Medulla oblongata (tissue), 1 donor: ENCODE results near the gene TRIP10.
"Not testable (repeated sequence)": the region's sequence is repeated elsewhere in the genome, so short reads cannot be mapped to it uniquely, and the experiment has no call there.

Experiments
- DNase-seq: peaks from one replicate; pipeline ENCODE4 v3.0.0-alpha.2; 2015; ENCODE audit errors: extremely low spot score

Gene TRIP10

GRCh38 chr19:6768236-6768785, 28.8 kb downstream of the TRIP10 start:
- DNase-seq = no peak

GRCh38 chr19:6769006-6769619, 29.6 kb downstream of the TRIP10 start:
- DNase-seq = no peak

DNA sequence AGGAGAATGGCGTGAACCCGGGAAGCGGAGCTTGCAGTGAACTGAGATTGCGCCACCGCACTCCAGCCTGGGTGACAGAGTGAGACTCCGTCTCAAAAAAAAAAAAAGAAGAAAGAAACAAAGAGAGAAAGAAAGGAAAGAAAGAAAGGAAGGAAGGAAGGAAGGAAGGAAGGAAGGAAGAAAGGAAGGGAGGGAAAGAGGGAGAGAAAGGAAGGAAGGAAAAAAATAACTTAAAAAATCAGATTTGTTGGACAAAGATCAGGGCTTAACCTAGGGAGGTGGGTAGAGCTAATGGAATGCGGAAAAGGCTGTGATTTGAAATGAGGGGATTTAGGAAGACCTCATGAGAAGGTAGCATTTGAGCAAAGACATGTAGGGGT, 32.2 kb downstream of the TRIP10 start:
- not testable (repeated sequence) for DNase-seq

GRCh38 chr19:6772028-6772865, 32.8 kb downstream of the TRIP10 start, which contains the start of gene VAV1:
TSS of gene VAV1 (plus strand) at chr19:6772708. CDS start at chr19:6772808, 100 bp downstream.
- DNase-seq = peak; percentile 68

DNA sequence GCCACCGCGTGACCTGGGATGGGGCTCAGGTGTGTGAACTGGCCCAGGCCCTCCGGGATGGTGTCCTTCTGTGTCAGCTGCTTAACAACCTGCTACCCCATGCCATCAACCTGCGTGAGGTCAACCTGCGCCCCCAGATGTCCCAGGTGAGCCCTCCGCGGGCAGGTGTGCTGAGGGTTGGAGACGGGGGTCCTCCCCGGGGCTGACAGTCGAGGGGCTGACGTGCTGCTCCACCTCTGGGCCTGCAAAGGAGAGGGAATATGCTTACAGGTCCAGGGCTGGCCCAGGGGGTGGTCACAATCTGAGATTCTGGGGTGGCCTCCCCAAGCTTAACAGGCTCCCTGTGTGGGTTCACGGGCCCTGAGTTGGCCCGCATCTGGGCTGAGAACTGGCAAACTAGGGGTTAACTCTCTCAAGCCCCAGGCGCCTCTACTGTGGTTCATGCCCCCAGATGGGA, 33.4 kb downstream of the TRIP10 start:
- DNase-seq = no peak

DNA sequence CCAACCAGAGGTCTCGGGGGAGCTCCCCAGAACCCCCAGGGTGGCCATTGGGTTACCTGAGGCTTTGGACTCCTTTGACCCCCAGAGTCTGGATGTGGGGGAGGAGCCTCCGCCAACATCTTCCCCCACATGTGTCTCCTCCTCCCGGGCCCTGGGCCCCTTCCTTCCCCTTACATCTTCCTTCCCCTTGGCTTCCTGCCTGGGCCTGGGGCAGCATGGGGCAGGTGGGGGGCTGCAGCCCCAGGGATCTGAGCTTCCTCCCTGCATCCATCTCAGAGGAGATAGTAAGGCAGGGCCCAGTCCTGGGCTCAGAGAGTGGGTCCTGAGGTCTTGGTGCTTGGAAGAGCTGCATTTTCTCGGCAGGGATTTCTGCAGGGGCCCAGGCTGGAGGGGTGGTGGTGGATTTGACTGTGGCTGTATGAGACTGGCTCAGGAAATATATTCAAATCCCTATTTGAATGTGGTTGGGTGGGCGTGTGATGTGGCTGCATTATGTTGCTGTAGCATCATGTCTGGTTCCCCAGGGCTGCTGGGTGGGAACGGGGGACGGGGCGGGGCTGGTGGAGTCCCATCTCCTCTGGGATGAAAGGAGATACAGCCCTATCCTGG, 33.9 kb downstream of the TRIP10 start:
- peak; percentile 56 for DNase-seq

DNA sequence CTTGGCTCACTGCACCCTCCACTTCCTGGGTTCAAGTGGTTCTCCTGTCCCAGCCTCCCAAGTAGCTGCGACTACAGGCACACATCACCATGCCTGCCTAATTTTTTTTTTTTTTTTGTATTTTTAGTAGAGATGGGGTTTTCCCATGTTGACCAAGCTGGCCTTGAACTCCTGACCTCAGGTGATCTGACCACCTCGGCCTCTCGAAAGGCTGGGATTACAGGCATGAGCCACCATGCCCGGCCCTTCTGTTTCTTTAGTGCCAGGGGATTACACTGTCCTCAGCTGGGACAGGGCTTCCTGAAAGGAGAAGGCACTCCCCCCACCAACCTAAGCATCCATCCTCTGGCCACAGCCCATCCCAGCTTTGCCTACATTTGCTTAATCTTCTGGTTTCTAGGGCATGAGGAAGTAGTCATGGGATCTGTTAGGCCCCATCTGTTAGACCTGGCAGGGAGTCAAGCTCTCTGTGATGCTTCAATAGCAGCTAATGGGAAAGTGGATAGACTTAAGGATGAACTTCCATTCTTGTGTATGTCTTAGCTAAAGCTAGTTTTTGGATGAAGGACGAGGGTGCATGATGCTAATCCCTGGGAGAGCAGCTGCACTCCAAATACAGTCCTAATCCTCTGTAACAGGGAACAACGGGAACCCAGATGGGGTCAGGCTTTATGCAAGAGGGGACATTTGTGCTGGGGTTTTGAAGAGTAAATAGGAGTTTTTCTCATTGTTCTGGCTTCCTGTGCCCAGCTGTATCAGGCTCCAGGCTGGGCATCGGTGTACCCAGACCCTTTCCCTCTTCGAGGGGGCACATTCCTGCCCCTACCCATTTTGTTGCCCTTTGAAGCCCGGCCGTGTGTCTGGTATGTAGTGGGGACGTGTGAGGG, 35.6 kb downstream of the TRIP10 start:
- peak; percentile 3 for DNase-seq

DNA sequence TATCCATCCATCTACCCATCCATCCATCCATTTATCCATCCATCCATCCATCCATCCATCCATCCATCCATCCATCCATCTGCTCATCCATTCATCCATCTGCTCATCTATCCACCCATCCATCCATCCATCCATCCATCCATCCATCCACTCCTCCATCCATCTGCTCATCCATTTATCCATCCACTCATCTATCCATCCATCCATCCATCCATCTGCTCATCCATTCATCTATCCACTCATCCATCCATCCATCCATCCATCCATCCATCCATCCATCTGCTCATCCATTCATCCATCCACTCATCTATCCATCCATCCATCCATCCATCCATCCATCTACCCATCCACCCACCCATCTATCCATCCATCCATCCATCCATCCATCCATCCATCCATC, 36.6 kb downstream of the TRIP10 start:
- not testable (repeated sequence) for DNase-seq

GRCh38 chr19:6776999-6777398, 37.5 kb downstream of the TRIP10 start:
- DNase-seq = no peak

DNA sequence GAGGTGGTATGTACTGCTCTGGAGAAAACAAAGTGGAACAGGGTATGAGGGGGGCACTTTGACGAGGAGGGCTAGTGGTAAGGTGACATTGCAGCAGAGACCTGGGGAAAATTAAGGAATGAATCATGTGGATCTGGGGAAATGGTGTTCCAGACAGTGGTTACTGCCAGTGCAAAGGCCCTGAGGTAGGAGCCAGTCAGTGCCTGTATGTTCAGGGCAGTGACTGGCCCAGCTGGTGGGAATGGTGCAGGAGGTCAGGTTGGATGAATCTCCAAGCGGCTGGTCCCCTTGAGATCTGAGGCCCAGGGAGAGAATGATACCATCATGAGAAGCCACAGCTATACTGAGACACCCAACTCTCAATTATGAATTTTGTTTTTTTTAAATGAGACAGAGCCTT, 38.0 kb downstream of the TRIP10 start:
- no peak for DNase-seq

- DNase-seq = no peak
Measured at GRCh38 chr19:6778386-6778785, 38.9 kb downstream of the TRIP10 start.

DNA sequence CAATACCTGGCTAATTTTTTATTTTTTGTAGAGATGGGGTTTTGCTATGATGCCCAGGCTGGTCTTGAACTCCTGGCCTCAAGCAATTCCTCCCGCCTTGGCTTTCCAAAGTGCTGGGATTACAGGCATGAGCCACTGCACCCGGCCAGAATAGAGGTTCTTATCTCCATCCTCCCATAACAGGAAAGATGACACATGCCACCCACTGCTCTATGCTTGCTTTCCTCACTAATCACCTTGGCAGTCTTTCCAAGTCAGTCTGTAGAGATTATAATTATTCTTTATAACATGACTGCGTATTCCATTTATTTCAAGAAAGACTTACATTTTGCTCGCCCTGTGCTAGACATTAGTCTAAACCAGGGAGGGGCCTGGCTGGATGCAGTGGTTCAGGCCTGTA, 39.7 kb downstream of the TRIP10 start:
- DNase-seq = no peak

DNA sequence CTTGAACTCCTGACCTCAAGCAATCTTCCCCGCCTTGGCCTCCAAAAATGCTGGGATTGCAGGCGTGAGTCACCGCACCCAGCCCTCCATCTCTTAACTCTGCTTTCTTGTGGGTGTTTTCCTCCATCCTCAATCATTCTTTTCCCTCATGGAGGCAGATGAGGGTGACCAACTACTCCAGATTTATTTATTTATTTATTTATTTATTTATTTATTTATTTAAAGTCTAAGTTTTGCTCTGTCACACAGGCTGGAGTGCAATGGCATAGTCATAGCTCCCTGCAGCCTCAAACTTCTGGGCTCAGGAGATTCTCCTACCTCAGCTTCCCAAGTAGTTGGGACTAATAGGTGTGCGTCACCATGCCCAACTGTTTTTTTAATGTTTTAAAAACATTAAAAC, 47.9 kb downstream of the TRIP10 start:
- DNase-seq = no peak

GRCh38 chr19:6788896-6789295, 49.4 kb downstream of the TRIP10 start:
- no peak for DNase-seq

DNA sequence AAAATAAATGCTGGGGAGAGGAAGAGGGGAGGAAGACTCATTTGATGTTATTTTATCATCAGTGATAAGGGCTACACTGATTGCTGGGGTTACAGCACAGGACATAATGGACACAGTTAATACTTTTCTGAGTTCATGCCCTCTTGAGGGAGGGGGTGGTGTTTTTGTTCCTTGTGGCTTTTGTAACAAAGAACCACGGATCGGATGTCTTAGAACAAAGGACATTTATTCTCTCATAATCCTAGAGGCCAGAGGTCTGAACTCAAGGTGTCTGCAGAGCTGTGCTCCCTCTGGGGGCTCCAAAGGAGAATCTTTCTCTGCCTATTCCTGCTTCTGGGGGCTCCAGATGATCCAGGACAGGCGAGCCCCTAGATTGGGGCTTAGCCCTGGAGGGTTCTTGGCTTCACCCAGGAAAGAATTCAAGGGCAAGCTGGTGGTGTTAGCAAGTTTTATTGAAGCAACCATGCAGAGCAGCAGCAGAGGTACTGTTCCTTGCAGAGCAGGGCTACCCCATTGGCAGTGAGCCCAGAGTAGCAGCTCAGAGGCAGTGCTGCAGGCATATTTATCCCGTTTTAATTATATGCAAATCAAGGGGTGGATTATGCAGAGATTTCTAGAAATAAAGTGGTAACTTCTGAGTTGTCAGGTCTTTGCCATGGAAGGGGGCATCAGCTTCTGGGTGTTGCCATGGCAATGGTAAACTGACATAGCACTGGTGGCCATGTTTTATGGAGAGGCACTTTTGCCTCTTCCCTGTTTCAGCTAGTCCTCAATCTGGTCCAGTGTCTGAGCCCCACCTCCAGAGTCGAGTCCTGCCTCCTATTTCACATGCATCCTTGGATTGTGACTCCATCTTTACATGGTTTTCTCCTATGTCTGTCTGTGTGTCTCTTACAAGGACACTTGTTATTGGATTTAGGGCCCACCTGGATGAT, 51.0 kb downstream of the TRIP10 start:
- no peak for DNase-seq

- no peak for DNase-seq
Measured at GRCh38 chr19:6791237-6791636, 51.8 kb downstream of the TRIP10 start.

GRCh38 chr19:6793411-6793810, 53.9 kb downstream of the TRIP10 start:
- DNase-seq = no peak

GRCh38 chr19:6793973-6794372, 54.5 kb downstream of the TRIP10 start:
- DNase-seq = no peak

GRCh38 chr19:6794686-6795431, 55.4 kb downstream of the TRIP10 start:
- no peak for DNase-seq

GRCh38 chr19:6796278-6796677, 56.8 kb downstream of the TRIP10 start:
- DNase-seq = no peak
